Calu3 (cell line): ENCODE measurements around the gene CRY2. TPM values are rescaled to one million over a fixed set of nuclear protein-coding genes. Genes with fewer than 3 reads are reported as not detected.

ENCODE experiments used
- BruUV-seq: library from RNA; stranded (reverse); fragments of 400-500 nt; replicated peaks from 2 replicates; lab custom pipeline; 2021; lab: Mats Ljungman, UMichigan
- CTCF ChIA-PET: fragments of 300-600 bp; sonication (Branson Sonifier 250); formaldehyde crosslinking; loops from one replicate; lab custom pipeline; 2022; ENCODE audit warnings: antibody characterized with exemption; lab: Charles Lee
- DNase-seq: peaks from one replicate; pipeline ENCODE4 v3.0.0; 2022
- H3K27ac Mint-ChIP-seq: one replicate; pipeline ENCODE4 v1.8.0; 2022; ENCODE audit warnings: mixed read lengths; ENCODE audit not compliant: unreplicated experiment
- H3K27me3 Mint-ChIP-seq: one replicate; pipeline ENCODE4 v1.8.0; 2022; ENCODE audit warnings: mixed read lengths; ENCODE audit not compliant: unreplicated experiment
- H3K36me3 Mint-ChIP-seq: one replicate; pipeline ENCODE4 v1.8.0; 2022; ENCODE audit warnings: mild to moderate bottlenecking, moderate library complexity, mixed read lengths; ENCODE audit not compliant: insufficient read depth, unreplicated experiment
- H3K4me1 Mint-ChIP-seq: one replicate; pipeline ENCODE4 v1.8.0; 2022; ENCODE audit warnings: mild to moderate bottlenecking, low read depth, mixed read lengths; ENCODE audit not compliant: unreplicated experiment
- H3K4me3 Mint-ChIP-seq: one replicate; pipeline ENCODE4 v1.8.0; 2022; ENCODE audit warnings: mild to moderate bottlenecking, low read depth, moderate library complexity, mixed read lengths; ENCODE audit not compliant: unreplicated experiment
- H3K9me3 Mint-ChIP-seq: one replicate; pipeline ENCODE4 v1.8.0; 2022; ENCODE audit warnings: low read depth, mixed read lengths; ENCODE audit not compliant: unreplicated experiment
- intact Hi-C: fragments of 100-400 bp; cut with micrococcal nuclease; formaldehyde crosslinking; loops from one replicate; pipeline ENCODE4 v1.10.0; 2022; ENCODE audit not compliant: unreplicated experiment
- total RNA-seq: library from RNA; stranded (reverse); gene quantifications from 2 replicates; pipeline ENCODE4 v1.2.3, GENCODE V29; 2022
- TF ChIP-seq, protein P1 (sequence below): fragments of 200-600 bp; IDR thresholded peaks from one replicate; pipeline ENCODE4 v1.8.0; 2022; ENCODE audit warnings: antibody characterized with exemption; ENCODE audit not compliant: unreplicated experiment

CRY2 gene
- total RNA-seq, 1 experiment from 2014 or later, result 14.9 TPM

DNA sequence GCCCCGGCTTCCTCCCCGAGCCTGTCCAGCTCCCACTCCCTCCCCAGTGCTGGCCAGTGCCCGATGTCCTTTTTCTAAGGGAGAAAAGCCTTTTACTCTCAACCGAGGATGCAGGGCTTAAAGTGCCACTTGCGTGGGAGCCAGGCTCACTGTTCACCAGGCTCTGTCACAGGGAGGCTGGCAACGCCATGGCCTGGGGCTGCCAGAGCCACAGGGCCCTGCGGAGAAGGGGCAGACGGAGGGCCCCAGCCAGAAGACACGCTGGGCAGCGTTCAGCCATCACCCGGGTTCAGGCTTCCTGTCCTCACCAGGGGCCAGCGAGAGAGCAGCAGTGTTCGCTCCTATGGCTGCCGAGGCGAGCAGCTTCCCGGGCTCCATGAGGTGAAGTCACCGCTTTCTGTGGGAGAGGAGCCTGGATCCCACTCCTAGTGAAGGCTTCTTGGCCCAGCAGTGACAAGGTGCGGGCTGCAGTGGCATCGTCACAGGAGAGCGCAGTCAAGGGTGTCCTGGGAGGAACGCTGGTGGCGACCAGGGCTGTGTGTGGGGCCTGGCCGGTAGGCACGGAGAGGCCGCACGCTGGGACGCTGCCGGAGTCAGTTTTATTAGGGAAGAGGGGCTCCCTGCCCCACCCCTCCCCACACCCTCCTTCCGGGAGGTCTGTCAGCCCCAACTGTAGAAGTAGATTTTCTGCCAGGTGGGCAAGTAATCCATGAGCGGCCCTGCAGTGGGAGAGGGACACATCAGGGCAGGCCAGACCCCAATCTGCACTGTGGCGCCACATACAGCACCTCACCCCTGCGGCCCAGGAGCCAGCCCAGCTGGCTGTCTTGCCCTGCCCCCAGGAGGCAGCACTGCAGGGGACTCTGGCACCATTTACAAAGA lies 62.6 kb downstream of the CRY2 start:
- Mint-ChIP-seq H3K27ac (no peak overlapping the region), H3K4me1 (no peaks in the 10 kb centered on the region), H3K27me3 (no peaks in the 10 kb centered on the region), H3K36me3 (peaks cover 24% of the 10 kb centered on the region), H3K9me3 (no peaks in the 10 kb centered on the region), H3K4me3 (no peak overlapping the region)
- BruUV-seq, result no TSS peak
- intact Hi-C loops, result no loop called here
- CTCF ChIA-PET, result no interaction called here
- no peak for DNase-seq
- TF ChIP-seq, protein P1, sequence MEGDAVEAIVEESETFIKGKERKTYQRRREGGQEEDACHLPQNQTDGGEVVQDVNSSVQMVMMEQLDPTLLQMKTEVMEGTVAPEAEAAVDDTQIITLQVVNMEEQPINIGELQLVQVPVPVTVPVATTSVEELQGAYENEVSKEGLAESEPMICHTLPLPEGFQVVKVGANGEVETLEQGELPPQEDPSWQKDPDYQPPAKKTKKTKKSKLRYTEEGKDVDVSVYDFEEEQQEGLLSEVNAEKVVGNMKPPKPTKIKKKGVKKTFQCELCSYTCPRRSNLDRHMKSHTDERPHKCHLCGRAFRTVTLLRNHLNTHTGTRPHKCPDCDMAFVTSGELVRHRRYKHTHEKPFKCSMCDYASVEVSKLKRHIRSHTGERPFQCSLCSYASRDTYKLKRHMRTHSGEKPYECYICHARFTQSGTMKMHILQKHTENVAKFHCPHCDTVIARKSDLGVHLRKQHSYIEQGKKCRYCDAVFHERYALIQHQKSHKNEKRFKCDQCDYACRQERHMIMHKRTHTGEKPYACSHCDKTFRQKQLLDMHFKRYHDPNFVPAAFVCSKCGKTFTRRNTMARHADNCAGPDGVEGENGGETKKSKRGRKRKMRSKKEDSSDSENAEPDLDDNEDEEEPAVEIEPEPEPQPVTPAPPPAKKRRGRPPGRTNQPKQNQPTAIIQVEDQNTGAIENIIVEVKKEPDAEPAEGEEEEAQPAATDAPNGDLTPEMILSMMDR, result no peak

DNA sequence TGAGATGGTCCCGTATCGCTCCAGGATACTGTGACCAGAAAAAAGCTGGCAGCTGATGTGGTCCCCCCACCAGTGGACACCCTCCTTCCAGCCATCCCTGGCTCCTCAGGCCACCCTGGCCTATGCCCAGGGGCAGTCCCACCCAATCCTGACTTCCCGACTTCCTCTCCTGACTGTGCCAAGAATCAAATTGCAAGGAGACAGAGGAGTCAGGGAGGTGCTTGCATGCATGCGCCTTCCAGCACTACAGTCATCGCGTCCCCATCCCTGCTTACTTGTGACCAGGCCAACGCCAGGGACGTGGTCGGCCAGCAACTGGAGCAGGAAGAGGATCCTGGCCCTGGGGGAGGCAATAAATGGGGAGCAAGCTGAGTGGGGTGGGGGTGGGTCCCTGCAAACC lies 63.3 kb downstream of the CRY2 start:
- CTCF ChIA-PET, result no interaction called here
- TF ChIP-seq, protein P1, result no peak
- no peaks in the 10 kb centered on the region for H3K27me3 Mint-ChIP-seq
- no peak overlapping the region for H3K4me3 Mint-ChIP-seq
- no peak for DNase-seq
- BruUV-seq, result no TSS peak
- H3K27ac Mint-ChIP-seq, result no peak overlapping the region
- H3K9me3 Mint-ChIP-seq, result no peaks in the 10 kb centered on the region
- intact Hi-C loops, result no loop called here
- no peaks in the 10 kb centered on the region for H3K4me1 Mint-ChIP-seq
- peaks cover 27% of the 10 kb centered on the region for H3K36me3 Mint-ChIP-seq

DNA sequence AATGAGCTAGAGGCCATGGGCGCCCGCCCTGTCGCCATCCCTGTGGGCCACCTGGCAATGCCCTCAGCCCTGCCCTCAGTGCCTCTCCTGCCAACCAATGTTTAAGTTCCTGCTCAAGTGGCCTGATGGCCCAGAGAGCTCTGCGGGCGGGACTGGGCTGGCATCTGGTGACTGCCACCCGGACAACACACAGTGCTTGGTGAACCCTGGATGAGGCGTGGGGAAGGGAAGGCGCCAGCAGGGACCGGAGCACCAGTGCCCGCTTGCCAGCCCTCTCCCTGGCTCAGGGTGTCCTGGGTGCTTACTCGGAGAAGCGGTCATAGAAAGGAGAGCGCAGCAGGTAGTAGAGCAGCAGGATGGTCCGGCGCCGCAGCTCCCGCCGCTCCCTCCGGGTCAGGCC lies 66.2 kb downstream of the CRY2 start:
- Mint-ChIP-seq H3K9me3 (no peaks in the 10 kb centered on the region), H3K4me1 (peaks cover 9% of the 10 kb centered on the region), H3K36me3 (peaks cover 42% of the 10 kb centered on the region), H3K27ac (no peak overlapping the region), H3K4me3 (no peak overlapping the region), H3K27me3 (no peaks in the 10 kb centered on the region)
- DNase-seq, result no peak
- BruUV-seq, result no TSS peak
- intact Hi-C loops, result no loop called here
- TF ChIP-seq, protein P1, result no peak
- CTCF ChIA-PET, result interaction anchor here (0.6 to 0.7 kb wide), 2 partner anchors 48 to 927 kb away, joined by 3 to 4 read pairs; no protein-coding TSS in a partner anchor

DNA sequence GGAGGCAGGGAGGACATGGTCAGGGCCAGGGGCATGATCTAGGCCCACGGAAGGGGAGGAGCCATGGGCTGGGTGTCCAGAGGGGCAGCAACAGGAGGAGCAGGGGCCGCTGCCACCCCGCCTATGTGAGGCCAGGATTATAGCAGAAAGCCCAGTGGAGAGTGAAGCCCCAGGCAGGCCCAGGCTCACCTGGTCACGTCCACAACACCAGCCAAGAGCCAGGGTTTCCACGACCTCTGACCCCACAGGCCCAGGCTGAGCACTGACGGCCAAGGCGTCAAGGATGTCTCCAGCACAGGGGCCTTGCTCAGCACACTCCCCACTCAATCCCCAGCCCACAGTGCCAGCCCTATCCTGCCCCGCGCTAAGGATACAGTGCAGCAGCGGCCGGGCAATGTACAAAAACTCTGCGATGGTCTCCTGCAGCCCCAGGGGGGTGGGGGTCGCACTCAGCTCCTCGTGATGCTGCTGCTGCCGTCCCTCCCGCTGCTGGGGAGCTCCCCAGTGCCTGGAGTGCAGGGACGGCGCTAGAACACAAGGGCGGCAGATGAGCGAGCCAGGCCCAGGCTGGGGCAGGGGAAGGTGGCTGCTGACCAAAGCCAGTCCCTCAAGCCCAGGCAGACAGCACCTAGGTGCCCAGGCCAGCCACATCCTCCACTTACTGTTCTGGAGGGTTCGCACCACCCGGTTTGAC lies 66.8 kb downstream of the CRY2 start:
- Mint-ChIP-seq H3K9me3 (no peaks in the 10 kb centered on the region), H3K27me3 (no peaks in the 10 kb centered on the region), H3K27ac (no peak overlapping the region), H3K4me1 (peaks cover 9% of the 10 kb centered on the region), H3K4me3 (no peak overlapping the region), H3K36me3 (peaks cover 47% of the 10 kb centered on the region)
- CTCF ChIA-PET, result no interaction called here
- no peak for DNase-seq
- intact Hi-C loops, result no loop called here
- no TSS peak for BruUV-seq
- TF ChIP-seq, protein P1, result no peak
